PFSK-1 (cell line): Measurements from ENCODE around the gene CEP78.

Source experiments
- POLR2AphosphoS5 ChIP-seq: IDR thresholded peaks from 2 replicates; pipeline ENCODE4 v1.6.1; 2012; ENCODE audit warnings: low read depth, mild to moderate bottlenecking, control low read depth, low read length, moderate library complexity
- REST ChIP-seq, 2 experiments: IDR thresholded peaks; 2 replicates each; pipeline versions ENCODE4 v1.6.1 to v1.8.0; 2011 to 2012; ENCODE audit warnings: low read depth in 2 of 2, low read length in 2 of 2, control low read depth in 1 of 2, inconsistent platforms in 1 of 2, mild to moderate bottlenecking in 1 of 2, moderate library complexity in 1 of 2; ENCODE audit not compliant: insufficient read depth in 1 of 2
- SIN3A ChIP-seq: IDR thresholded peaks from 2 replicates; pipeline ENCODE4 v1.6.1; 2012; ENCODE audit warnings: mild to moderate bottlenecking, low read length, moderate library complexity, borderline replicate concordance; ENCODE audit not compliant: insufficient read depth

- TF ChIP-seq REST (IDR thresholded peaks at IDR 0.05; ENCODE audit: insufficient read depth in 1 of 2, low read depth in 2 of 2, low read length in 2 of 2) (no peak), POLR2AphosphoS5 (no peak), SIN3A (no peak)
Measured at GRCh38 chr9:78235256-78235761, 566 bp upstream of the CEP78 start.
